Suprapubic skin (tissue), 4 donors: ENCODE results near the gene FBN1. TPM values are rescaled to one million over a fixed set of nuclear protein-coding genes. Genes with fewer than 3 reads are reported as not detected.
A peak's percentile ranks its signal among the peaks of the same experiment; 100 is the strongest.

ENCODE experiments used
- DNase-seq, 2 donors: peaks; one replicate each; pipeline ENCODE4 v3.0.0-alpha.2; 2019; ENCODE audit warnings: low spot score in 2 of 2
- H3K27ac ChIP-seq: fragments of 200-600 bp; sonication (generic); one replicate; pipeline ENCODE4 v1.5.1; 2019
- H3K27me3 ChIP-seq: fragments of 200-600 bp; sonication (generic); one replicate; pipeline ENCODE4 v1.5.1; 2019
- H3K36me3 ChIP-seq: fragments of 200-600 bp; sonication (generic); one replicate; pipeline ENCODE4 v1.5.1; 2019
- H3K4me1 ChIP-seq: fragments of 200-600 bp; sonication (generic); one replicate; pipeline ENCODE4 v1.5.1; 2019
- H3K4me3 ChIP-seq: fragments of 200-600 bp; sonication (generic); one replicate; pipeline ENCODE4 v1.5.1; 2019; ENCODE audit warnings: mild to moderate bottlenecking
- H3K9me3 ChIP-seq: fragments of 200-600 bp; sonication (generic); one replicate; pipeline ENCODE4 v1.5.1; 2019
- EP300 ChIP-seq: sonication (generic); formaldehyde crosslinking; IDR thresholded peaks from one replicate; pipeline ENCODE4 v1.6.1; 2017; ENCODE audit warnings: antibody characterized with exemption
- POLR2A ChIP-seq, 2 donors: fragments of 450-650 bp; IDR thresholded peaks; one replicate each; pipeline ENCODE4 v1.6.1; 2017; ENCODE audit warnings: antibody characterized with exemption in 2 of 2, mild to moderate bottlenecking in 2 of 2, moderate library complexity in 2 of 2
- POLR2AphosphoS5 ChIP-seq, 3 donors: sonication (generic); formaldehyde crosslinking; IDR thresholded peaks; one replicate each; pipeline ENCODE4 v1.6.1; 2017; ENCODE audit warnings: antibody characterized with exemption in 3 of 3
- WGBS: methylation state at CpG from one replicate; pipeline ENCODE4 v1.1.5; 2018; 5-methylcytosine and 5-hydroxymethylcytosine counted together
- total RNA-seq, 4 donors: library from RNA; depleted of rRNA; stranded (reverse); fragments of >200 nt; gene quantifications; one replicate each; pipeline ENCODE4 v1.1.0, GENCODE V29; 2016
- TF ChIP-seq, protein P1 (sequence below), 2 donors: fragments of 200-600 bp in 1 of 2; fragments of 450-650 bp in 1 of 2; sonication (generic) in 1 of 2; IDR thresholded peaks; one replicate each; pipeline ENCODE4 v1.5.1; 2016 to 2019; ENCODE audit warnings: antibody characterized with exemption in 2 of 2, mild to moderate bottlenecking in 1 of 2, moderate library complexity in 1 of 2

The FBN1 gene
- total RNA-seq, 4 donors from 2014 or later: 12.6 to 24.6 (median 21.0) TPM

DNA sequence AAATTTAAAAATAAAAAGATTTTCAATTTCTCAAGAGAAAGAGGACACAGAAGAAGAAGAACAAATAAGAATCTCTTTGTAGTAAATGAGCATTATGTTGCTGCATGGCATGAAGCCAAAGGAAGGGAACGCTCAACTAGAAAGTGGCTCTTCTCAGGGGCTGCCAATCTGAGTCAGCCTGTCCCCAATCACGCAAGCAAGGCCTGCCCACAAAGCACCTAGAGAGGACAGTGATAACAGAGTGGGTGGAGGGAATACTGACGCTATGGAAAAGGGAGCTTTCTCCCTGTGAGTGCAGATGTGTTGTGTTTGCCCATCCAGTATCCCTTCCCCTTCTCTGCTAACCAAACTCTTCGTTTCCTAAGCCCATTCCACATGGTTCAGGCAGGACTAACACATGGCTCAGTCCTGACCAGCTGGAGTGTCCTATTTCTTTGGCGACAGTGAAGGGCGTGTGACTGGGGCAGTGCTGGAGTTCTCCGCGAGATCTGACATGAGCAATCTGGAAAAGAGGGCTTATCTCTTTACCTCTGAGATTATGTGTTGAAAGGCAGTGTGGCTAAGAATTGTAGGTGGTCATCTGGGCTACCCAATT is 14.2 kb downstream of the FBN1 start:
- H3K4me3 ChIP-seq: no peak overlapping the region
- H3K4me1 ChIP-seq: peaks cover 22% of the 10 kb centered on the region
- no peaks in the 10 kb centered on the region for H3K27me3 ChIP-seq
- H3K9me3 ChIP-seq: no peaks in the 10 kb centered on the region
- H3K36me3 ChIP-seq: no peaks in the 10 kb centered on the region
- DNase-seq: no peak
- TF ChIP-seq EP300: no peak
- TF ChIP-seq POLR2AphosphoS5 (IDR thresholded peaks at IDR 0.05): no peak
- TF ChIP-seq, protein P1, sequence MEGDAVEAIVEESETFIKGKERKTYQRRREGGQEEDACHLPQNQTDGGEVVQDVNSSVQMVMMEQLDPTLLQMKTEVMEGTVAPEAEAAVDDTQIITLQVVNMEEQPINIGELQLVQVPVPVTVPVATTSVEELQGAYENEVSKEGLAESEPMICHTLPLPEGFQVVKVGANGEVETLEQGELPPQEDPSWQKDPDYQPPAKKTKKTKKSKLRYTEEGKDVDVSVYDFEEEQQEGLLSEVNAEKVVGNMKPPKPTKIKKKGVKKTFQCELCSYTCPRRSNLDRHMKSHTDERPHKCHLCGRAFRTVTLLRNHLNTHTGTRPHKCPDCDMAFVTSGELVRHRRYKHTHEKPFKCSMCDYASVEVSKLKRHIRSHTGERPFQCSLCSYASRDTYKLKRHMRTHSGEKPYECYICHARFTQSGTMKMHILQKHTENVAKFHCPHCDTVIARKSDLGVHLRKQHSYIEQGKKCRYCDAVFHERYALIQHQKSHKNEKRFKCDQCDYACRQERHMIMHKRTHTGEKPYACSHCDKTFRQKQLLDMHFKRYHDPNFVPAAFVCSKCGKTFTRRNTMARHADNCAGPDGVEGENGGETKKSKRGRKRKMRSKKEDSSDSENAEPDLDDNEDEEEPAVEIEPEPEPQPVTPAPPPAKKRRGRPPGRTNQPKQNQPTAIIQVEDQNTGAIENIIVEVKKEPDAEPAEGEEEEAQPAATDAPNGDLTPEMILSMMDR (IDR thresholded peaks at IDR 0.05): no peak
- TF ChIP-seq POLR2A (IDR thresholded peaks at IDR 0.05): no peak
- H3K27ac ChIP-seq: no peak overlapping the region
- WGBS: 70% methylated on average over 8 of the region's 8 CpGs

DNA sequence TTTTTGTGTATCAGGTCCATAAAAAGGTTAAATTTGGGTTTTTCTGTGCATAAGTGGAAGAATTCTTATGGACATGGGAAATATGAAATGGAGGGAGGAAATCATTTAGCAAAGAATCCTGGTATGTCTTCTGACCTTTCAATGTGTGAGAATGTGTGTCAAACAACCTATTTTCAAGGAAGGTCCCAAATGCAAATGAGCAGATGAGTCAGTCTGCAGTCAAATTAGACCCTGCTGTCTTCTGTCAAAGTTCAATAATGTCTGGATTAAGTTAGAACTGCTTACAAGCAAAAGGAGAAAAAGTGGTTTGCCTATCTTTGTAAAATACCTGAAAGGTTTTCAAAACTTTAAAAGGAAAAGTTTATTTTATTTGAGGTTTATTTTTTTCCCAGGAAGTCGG is 15.3 kb downstream of the FBN1 start:
- 76% methylated on average over 1 of the region's 1 CpG for WGBS
- TF ChIP-seq POLR2A (IDR thresholded peaks at IDR 0.05): no peak
- TF ChIP-seq, protein P1 (IDR thresholded peaks at IDR 0.05): no peak

DNA sequence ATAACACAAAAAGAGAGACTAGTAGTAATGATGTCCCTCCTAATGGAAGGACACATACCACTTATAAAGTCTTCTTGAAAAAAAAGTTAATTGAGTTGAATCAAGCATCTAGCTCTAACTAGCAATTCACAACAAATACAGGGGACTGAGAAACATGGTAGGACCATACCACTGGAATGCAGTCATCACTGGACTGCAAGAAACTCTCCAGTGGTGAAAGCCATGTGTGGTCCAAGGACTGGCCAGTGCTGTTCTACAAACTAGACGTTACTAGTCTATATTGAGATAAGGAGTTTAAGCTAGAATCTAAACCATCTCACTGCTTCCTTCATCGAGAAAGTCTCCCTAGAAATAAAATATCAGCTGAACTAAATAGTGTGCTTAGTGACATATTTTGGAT is 16.7 kb downstream of the FBN1 start:
- Histone ChIP-seq H3K36me3 (no peaks in the 10 kb centered on the region), H3K9me3 (no peaks in the 10 kb centered on the region), H3K4me3 (no peak overlapping the region), H3K4me1 (peaks cover 17% of the 10 kb centered on the region), H3K27me3 (no peaks in the 10 kb centered on the region), H3K27ac (no peak overlapping the region)
- 59% methylated on average over 2 of the region's 2 CpGs for WGBS
- TF ChIP-seq EP300 (no peak), POLR2AphosphoS5 (IDR thresholded peaks at IDR 0.05) (no peak), POLR2A (IDR thresholded peaks at IDR 0.05) (no peak)
- TF ChIP-seq, protein P1 (IDR thresholded peaks at IDR 0.05): no peak
- no peak for DNase-seq

More for the DNA sequence above, 15.3 kb downstream of the FBN1 start:
- Histone ChIP-seq H3K27ac (no peak overlapping the region), H3K4me3 (no peak overlapping the region), H3K4me1 (peaks cover 17% of the 10 kb centered on the region), H3K9me3 (no peaks in the 10 kb centered on the region), H3K36me3 (no peaks in the 10 kb centered on the region), H3K27me3 (no peaks in the 10 kb centered on the region)
- DNase-seq: no peak

DNA sequence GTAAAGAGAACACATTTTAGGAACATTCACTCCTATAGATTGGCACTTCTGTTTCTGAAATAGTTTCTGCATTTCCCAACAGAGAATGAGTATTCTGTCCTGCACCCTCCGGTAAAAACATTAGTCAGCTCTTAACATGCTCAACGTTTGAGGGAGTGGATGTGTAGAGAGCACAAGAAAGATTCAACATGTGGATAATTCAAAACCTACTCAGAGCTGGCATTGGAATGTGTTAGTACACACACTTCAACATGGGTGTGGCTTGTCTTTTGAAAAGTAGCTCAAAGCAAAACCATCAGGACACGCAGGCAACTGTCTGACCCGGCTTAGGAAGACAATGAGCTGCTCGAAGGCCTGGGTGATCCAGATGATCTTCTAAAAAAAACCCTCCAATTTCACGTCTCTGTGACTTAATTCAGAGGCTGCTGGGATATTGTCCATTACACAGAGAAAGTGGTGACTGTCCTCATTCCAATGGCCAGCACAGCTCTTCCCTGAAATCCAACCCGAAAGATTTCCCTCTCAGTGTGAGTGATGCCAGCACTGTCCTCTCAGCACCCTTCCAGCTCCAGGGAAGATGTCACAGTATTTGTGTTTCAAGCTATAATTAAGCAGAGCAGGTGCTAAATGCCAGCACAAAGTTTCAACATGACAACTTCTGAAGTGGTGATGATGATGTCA is 18.1 kb downstream of the FBN1 start:
- H3K27me3 ChIP-seq: no peaks in the 10 kb centered on the region
- H3K27ac ChIP-seq: peak overlapping the region; percentile 64
- 24% methylated on average over 7 of the region's 7 CpGs for WGBS
- no peaks in the 10 kb centered on the region for H3K9me3 ChIP-seq
- TF ChIP-seq EP300: no peak
- TF ChIP-seq POLR2AphosphoS5 (IDR thresholded peaks at IDR 0.05): no peak
- TF ChIP-seq POLR2A (IDR thresholded peaks at IDR 0.05): no peak
- TF ChIP-seq, protein P1 (IDR thresholded peaks at IDR 0.05): no peak
- H3K36me3 ChIP-seq: no peaks in the 10 kb centered on the region
- H3K4me1 ChIP-seq: peaks cover 15% of the 10 kb centered on the region
- no peak overlapping the region for H3K4me3 ChIP-seq
- DNase-seq: no peak

DNA sequence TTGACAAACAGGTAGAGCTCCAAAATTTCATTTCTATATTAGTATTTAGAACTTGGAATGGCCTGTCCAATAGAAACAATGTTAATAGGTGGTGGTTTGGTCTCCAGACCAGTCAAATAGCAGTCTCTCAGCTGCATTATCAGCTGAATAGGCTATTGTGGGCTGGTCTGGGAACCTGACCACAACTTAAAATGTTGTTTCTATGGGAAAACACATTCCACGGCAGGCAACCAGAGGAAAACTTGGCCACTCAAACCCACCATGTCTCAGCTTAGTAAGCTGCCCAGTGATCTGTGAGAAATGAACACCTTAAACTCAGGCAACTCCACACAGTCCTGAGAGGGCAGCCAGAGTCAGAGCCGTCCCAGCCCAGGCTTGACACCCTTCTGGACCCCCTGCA is 20.4 kb downstream of the FBN1 start:
- Histone ChIP-seq H3K27ac (no peak overlapping the region), H3K4me3 (no peak overlapping the region), H3K27me3 (no peaks in the 10 kb centered on the region), H3K36me3 (no peaks in the 10 kb centered on the region), H3K9me3 (no peaks in the 10 kb centered on the region), H3K4me1 (peaks cover 15% of the 10 kb centered on the region)
- TF ChIP-seq EP300 (no peak), POLR2A (IDR thresholded peaks at IDR 0.05) (no peak)
- TF ChIP-seq, protein P1 (IDR thresholded peaks at IDR 0.05): no peak
- WGBS: 83% methylated on average over 2 of the region's 2 CpGs
- no peak for DNase-seq
